OCI-LY1 (cell line): Measurements from ENCODE around the gene ADARB2.

ENCODE experiments used
- EZH2 ChIP-seq: fragments of 200-600 bp; sonication (generic), shearing (Covaris generic); IDR thresholded peaks from 2 replicates; pipeline ENCODE4 v1.8.0; 2017; ENCODE audit warnings: borderline replicate concordance, mixed run types, mild to moderate bottlenecking, antibody characterized with exemption, low read length, moderate library complexity, mixed read lengths
- TF ChIP-seq, protein P1 (sequence below): fragments of 200-600 bp; sonication (generic), shearing (Covaris generic); IDR thresholded peaks from 2 replicates; pipeline ENCODE4 v1.5.1; 2017; ENCODE audit warnings: mild to moderate bottlenecking, antibody characterized with exemption, low read length, moderate library complexity, mixed read lengths

DNA sequence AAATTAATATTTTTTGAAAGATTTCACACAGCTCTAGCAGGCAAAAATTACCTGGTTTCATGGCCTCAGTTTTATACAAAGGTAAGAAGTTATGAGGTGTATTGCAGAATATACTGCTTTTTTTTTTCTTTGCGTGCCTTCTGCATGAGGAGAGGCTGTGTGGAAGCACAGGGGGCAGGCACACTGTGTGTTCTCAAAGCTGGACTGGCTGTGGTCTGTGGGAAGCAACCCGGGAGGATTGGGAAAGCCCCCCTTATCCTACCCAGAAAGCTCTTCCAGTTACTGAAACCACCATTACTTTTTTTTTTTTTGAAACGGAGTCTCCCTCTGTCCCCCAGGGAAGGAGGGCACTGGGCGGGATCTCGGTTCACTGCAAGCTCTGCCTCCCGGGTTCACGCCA lies 25.0 kb downstream of the ADARB2 start:
- TF ChIP-seq, protein P1, sequence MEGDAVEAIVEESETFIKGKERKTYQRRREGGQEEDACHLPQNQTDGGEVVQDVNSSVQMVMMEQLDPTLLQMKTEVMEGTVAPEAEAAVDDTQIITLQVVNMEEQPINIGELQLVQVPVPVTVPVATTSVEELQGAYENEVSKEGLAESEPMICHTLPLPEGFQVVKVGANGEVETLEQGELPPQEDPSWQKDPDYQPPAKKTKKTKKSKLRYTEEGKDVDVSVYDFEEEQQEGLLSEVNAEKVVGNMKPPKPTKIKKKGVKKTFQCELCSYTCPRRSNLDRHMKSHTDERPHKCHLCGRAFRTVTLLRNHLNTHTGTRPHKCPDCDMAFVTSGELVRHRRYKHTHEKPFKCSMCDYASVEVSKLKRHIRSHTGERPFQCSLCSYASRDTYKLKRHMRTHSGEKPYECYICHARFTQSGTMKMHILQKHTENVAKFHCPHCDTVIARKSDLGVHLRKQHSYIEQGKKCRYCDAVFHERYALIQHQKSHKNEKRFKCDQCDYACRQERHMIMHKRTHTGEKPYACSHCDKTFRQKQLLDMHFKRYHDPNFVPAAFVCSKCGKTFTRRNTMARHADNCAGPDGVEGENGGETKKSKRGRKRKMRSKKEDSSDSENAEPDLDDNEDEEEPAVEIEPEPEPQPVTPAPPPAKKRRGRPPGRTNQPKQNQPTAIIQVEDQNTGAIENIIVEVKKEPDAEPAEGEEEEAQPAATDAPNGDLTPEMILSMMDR = no peak
- no peak for TF ChIP-seq EZH2
